Activated CD4-positive, CD25-positive, alpha-beta regulatory T cell treated with anti-CD3 and anti-CD28 coated beads, Interleukin-2, amount 50 U/mL, for 24 hours (primary cell): ENCODE measurements around the gene IER5L.
"Not testable (repeated sequence)": the region's sequence is repeated elsewhere in the genome, so short reads cannot be mapped to it uniquely, and the experiment has no call there.

Source experiments
- ATAC-seq, 2 donors: fragments of 150-1000 bp; cut with Tn5 transposase; one replicate each; pipeline ENCODE4 v1.10.0; 2021; ENCODE audit warnings: mild to moderate bottlenecking in 1 of 2, moderate library complexity in 1 of 2

Gene IER5L

GRCh38 chr9:129202613-129203555 lies 24.8 kb upstream of the IER5L start:
- ATAC-seq = peak; percentile 97 to 99

- no peak for ATAC-seq
These were observed 23.8 kb upstream of the IER5L start for GRCh38 chr9:129201866-129202265.

- no peak for ATAC-seq
These were observed 23.2 kb upstream of the IER5L start for GRCh38 chr9:129201289-129201688.

GRCh38 chr9:129200255-129200654 lies 22.2 kb upstream of the IER5L start:
- ATAC-seq = no peak

- ATAC-seq = no peak
These were observed 21.0 kb upstream of the IER5L start for GRCh38 chr9:129199044-129199435.

DNA sequence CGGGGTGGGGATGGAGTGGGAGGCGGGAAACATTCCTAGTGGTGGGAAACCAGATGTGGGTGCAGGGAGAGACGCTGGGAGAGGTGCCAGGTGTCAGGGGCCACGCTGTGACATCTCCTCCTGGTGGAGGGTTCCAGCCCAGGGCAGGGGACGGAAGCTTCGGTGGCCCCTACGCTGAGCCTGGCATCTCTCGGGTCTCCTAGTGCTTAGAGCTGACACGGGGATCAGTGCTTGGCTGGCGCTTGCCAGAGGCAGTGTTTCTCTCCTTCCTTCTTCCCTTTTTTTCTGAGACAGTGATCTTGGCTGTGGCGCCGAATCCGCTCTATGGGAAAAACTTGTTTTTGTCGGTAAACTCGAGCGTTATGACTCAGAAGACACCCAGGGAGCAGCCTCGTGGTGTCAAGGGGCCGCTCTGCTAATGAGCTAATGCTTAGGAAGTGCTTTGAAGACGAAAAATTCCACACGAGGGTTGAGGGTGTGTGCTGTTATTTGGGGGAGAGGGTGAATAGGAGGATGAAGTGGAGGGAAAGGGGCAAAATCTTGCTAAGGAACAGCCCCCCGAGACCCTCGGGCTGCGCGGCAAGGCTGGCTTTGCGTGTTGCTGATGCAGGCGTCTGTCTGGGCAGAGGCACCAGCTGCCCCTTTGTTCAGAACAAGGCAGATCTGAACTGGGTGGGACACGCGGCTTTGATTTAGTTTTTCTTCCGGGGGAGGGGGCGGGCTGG lies 20.4 kb upstream of the IER5L start:
- no peak for ATAC-seq

- ATAC-seq = no peak
These were observed 19.9 kb upstream of the IER5L start for GRCh38 chr9:129197978-129198318.

DNA sequence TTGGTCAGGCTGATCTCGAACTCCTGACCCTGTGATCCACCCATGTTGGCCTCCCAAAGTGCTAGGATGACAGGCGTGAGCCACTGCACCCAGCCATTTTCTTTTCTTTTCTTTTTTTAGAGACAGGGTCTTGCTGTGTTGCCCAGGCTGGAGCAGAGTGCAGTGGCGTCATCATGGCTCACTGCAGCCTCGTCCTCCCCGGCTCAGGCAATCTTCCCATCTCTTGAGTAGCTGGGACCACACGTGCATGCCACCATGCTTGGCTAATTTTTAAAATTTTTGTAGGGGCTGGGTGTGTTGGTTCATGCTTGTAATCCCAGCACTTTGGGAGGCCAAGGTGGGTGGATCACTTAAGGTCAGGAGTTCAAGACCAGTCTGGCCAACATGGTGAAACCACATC lies 19.0 kb upstream of the IER5L start:
- ATAC-seq = not testable (repeated sequence)

DNA sequence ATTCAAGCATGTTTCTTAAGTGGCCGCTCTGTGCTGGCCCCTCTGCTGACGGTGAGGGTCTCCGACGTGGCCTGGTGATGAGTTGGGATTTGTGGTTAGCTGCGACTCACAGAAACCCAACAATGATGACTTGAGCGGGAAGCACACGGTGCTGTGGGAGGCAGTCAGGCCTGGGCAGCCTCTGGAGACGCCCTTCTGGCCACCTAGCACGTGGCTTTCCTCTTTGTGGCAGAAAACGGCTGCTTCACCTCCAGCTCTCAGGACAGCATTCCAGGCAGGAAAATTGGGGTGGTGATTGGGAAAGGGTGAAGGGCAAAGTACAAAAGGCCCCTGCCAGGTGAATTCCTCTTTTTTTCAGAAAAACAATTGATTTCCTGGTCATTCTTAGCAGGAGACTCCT lies 17.5 kb upstream of the IER5L start:
- no peak for ATAC-seq

DNA sequence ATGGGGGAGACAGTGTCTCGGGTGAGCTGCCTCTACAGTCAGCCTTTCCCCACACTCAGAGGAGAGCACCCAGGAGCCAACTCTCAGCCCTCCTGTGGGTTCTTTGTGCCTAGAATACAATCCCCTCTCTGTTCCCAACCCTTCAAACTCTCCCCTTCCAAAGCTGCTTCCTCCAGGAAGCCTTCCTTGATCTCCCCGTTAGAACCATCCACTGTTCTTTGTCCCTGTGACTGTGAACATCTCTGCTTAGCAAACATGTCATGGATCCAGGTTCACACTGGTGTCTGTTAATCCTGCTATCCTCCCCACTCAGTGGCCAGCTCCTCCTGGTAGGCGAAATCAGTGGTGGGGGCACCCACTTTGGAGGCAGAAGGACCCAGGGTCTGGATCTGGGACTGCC lies 16.2 kb upstream of the IER5L start:
- no peak for ATAC-seq

DNA sequence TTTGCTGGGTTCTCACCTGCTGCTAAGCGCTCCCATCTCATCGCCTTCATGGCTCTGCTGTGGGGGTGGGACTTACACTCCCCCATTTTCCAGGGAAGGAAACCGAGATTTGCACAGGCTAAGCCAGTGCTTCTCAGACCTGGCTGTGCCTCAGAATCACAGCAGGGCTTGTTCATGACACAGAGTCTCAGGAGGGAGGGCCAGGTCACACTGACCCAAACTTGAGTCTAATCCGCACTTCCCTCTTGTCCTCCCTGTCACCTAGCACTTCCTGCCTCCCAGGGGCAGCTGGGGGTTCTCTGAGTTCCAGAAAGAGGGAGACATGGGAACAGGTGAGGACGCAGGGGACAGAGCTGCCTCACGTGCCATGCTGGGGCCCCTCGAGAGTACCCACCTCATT lies 15.6 kb upstream of the IER5L start:
- no peak for ATAC-seq

- no peak for ATAC-seq
These were observed 13.2 kb upstream of the IER5L start for GRCh38 chr9:129191234-129191633.

GRCh38 chr9:129189971-129190370 lies 11.9 kb upstream of the IER5L start:
- ATAC-seq = not testable (repeated sequence)

GRCh38 chr9:129187042-129187441 lies 9.0 kb upstream of the IER5L start:
- ATAC-seq = no peak

GRCh38 chr9:129185991-129186390 lies 7.9 kb upstream of the IER5L start:
- ATAC-seq = peak; percentile 68 to 78

DNA sequence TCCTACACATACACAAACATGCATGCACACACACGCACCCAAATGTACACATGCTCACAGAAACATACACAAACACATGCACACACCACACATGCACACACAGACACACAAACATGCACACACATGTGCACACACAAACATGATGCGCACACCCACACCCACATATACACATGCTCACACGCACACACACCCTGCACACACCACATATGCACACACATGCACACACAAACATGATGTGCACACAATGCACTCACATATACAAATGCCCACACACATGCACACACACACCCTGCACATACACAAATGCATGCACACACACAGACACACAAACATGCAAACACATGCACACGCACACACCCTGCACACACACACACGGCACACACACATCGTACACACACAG lies 7.3 kb upstream of the IER5L start:
- ATAC-seq = no peak

DNA sequence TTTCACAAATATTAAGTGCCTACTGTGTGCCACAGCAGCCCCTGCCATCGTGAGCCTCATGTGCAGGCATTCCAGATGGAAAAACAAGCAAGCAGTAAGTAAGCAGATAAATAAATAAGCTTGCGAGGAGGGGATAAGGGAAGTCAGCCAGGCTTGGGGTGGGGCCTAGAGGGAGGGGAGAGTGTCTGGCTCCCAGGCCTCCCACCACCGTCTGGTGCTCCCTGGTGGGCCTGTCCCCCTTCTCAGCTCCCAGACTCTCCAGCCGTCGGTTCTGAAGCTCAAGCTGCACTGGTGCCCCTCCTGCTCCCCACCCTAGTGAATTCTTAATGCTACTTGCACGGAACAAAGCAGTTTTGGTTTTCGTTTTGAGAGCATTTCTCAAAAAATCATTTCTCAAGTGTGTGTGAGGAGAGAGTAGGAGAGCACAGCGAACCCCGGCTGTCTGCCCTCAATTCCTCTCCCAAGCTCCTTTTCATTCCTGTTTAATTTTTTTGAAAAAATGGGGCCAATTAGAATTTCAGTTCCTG lies 6.6 kb upstream of the IER5L start:
- no peak for ATAC-seq

GRCh38 chr9:129184219-129184524 lies 6.1 kb upstream of the IER5L start:
- ATAC-seq = no peak

DNA sequence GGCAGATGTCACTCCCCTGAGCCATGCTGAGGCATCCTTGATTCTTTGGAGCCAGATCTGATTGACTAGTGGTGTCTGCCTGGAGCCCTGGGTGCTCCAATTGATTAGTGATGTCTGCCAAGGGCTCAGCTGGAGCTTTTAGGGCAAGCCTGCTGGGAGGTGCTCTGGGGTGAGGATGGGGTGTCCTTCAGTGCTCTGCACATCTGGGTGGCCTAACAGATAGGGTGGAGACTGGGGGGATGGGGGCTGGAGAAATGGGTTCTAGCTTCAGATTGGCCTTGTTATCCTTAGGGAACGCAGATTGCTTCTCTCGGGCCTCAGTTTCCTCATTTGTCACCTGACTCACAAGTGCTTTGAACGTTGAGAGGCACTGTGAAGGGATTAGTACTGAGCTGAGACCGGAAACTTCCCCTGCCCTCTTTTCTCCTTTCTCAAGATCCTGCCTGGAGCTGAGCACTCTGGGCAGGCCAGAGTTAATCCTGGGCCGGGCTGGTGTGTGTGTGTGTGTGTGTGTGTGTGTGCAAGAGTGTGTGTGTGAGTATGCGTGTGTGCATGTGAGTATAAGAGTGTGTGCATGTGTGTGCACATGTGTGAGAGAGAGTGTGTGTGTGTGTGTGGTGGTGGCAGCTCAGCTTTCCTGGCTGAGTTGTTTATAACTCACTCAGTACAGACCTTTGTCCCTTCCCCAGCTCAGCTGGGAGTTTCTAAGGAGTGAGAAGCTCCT lies 5.6 kb upstream of the IER5L start:
- no peak for ATAC-seq

GRCh38 chr9:129182625-129183494 lies 4.8 kb upstream of the IER5L start:
- ATAC-seq = no peak

DNA sequence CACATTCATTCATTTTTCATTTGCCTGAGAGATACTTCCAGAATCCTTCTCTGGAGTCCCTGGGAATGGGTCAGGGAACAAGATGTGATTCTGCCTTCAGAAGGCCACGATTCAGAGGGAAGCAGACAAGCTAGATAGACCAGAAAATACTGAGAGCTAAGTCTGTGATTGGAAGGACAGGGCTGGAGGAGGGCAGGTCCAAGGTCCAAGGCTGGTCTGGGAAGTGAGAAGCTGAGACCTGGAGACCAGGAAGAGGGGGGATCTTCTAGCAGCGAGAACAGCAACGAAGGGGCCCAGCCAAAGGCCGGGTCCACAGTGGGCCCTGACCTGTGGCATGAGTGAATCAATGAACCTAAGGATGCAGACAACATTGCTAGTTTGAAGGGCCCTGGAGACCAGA lies 4.1 kb upstream of the IER5L start:
- ATAC-seq = no peak

GRCh38 chr9:129181246-129181645 lies 3.2 kb upstream of the IER5L start:
- ATAC-seq = no peak
